Stimulated activated CD8-positive, alpha-beta memory T cell treated with anti-CD3 and anti-CD28 coated beads, Interleukin-4, amount 100 ng/mL, for 24 hours (primary cell): ENCODE measurements around the gene JAGN1.
"Not testable (repeated sequence)": the region's sequence is repeated elsewhere in the genome, so short reads cannot be mapped to it uniquely, and the experiment has no call there.

ENCODE experiments used
- DNase-seq: peaks from one replicate; pipeline ENCODE4 v3.0.0-alpha.2; 2020; ENCODE audit warnings: low read depth

Gene JAGN1

DNA sequence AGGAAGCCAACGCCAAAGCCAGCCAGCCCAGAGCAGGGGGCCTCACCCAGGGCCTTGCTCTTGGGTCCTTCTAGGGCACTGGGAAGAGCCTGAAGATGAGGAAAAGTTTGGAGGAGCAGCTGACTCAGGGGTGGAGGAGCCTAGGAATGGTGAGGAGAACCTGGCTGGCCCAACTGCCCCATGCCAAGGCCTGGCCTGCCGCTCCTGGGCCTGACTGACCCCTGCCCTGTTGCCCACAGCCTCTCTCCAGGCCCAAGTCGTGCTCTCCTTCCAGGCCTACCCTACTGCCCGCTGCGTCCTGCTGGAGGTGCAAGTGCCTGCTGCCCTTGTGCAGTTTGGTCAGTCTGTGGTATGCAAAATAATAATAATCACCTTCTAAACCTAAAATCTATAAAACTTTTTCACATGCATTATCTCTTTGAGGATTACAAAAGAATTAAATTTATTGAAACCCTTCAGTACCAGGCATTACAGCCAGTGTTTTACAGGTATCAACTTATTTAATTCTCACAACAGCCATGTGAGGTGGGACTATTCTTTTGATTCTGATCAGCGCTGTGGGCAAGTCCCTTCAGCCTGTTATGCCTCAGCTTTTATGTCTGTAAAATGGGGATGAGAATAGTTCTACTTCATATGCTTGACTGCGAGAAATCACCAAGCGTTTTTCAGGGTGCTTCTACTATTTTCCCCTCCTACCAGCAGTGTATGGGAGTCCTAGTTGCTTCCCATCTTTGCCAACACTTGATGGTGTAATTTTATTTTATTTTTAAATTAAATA, 28.0 kb downstream of the JAGN1 start:
- DNase-seq = no peak

DNA sequence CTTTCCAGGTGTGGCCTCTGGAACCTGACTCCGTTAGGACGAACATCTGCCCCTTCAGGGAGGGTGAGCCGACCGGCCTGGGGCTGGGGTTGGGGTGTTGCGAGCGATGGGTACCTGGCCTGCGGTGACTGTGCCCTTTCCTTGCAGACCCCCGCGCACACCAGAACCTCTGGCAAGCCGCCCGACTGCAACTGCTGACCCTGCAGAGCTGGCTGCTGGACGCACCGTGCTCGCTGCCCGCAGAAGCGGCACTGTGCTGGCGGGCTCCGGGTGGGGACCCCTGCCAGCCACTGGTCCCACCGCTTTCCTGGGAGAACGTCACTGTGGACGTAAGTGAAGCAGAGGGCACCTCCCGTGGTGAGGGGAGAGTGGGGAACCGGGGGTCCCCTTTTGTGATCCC, 37.7 kb downstream of the JAGN1 start:
- DNase-seq = no peak

DNA sequence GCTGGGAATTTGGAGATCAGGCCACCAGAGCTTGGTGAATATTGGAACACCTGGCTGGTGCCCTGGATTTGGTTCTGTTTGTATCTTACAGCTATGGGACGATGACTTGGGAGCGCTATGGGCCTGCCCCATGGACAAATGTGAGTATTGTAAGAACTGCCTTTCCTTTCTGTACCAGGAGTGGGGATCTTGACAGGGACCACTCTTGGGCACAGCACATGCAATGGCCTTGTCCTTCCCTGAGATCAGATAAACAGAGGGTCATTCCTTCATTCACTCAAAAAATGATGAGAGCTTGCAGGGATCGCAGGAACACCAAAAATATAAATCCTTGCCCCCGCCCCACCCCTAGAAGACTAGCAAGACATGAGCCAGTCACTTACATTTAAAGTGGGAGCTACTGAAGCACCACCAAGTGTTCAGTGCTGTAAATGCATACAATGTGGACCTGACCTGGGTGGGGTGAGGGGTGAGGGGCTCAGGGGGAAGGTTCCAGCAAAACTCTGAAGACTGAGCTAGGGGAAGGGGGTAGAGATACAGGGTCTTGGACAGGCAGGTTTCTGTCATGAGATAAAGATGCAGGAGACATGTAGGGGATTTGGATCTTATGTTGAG, 40.5 kb downstream of the JAGN1 start:
- DNase-seq = no peak

GRCh38 chr3:9932535-9932842, 42.1 kb downstream of the JAGN1 start:
- DNase-seq = no peak

DNA sequence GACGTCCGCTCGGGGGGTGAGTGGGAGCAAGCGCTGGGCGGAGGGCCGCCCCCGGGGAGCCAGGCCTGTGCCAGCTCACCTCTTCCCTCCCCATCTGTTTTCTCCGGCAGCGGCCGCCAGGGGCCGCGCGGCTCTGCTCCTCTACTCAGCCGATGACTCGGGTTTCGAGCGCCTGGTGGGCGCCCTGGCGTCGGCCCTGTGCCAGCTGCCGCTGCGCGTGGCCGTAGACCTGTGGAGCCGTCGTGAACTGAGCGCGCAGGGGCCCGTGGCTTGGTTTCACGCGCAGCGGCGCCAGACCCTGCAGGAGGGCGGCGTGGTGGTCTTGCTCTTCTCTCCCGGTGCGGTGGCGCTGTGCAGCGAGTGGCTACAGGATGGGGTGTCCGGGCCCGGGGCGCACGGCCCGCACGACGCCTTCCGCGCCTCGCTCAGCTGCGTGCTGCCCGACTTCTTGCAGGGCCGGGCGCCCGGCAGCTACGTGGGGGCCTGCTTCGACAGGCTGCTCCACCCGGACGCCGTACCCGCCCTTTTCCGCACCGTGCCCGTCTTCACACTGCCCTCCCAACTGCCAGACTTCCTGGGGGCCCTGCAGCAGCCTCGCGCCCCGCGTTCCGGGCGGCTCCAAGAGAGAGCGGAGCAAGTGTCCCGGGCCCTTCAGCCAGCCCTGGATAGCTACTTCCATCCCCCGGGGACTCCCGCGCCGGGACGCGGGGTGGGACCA, 42.6 kb downstream of the JAGN1 start:
- peak; percentile 85 for DNase-seq

GRCh38 chr3:9933561-9934234, 43.3 kb downstream of the JAGN1 start, which contains the start of gene CRELD1:
Gene CRELD1 (plus strand): TSS chr3:9933834. CDS start chr3:9934439, 605 bp downstream.
- DNase-seq = peak; percentile 94

DNA sequence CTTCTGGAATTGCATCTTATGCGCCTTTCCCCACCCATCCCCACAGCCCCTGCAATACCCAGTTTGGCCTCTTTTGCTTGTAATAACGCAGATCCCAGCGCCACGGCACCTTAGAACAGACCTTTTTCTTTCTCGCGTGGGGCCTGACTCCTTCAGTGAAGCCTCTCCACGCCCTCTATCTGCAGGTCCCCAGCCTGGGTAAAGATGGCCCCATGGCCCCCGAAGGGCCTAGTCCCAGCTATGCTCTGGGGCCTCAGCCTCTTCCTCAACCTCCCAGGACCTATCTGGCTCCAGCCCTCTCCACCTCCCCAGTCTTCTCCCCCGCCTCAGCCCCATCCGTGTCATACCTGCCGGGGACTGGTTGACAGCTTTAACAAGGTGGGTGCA, 43.8 kb downstream of the JAGN1 start:
- no peak for DNase-seq

DNA sequence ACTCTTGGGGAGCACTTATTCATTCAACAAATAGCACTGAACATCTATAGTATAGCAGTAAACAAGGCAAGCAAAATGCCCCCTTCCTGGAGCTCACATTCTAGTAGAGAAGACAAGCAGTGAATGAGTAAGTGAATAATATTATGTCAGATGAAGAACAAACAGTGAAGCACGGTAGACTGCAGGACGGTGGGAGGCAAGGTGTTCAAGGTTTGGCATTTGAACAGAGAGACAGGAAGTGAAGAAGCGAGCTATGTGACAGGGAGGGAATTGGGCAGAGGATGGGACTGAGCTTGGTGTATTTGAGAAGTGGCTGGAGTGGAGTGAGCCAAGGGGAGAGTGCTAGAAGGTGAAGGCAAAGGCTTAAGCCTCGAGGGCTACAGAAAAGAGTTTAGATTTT, 44.6 kb downstream of the JAGN1 start:
- DNase-seq = no peak

DNA sequence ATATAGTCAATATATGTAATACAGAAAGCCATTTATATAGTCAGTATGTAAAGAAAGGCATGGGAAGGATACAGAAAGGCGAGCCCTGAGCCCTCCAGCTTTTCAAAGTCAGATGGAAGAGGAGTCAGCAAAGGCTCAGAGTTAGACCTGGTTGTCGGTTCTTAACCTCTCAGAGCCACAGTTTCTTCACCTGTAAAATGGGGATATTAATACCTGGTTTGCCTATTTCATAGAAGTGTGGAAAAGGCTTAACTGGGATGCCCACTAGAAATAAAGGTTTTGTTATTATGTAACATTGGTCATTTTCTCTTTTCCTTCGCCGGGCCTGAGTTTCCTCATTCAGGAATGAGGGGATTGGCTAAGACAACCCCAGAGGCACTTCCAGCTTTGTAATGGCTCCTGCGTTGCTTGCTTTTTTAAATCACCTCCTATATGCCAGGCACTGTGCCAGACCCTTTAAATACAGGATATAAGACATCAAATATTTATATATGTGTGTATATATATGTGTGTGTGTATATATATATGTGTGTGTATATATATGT, 45.6 kb downstream of the JAGN1 start:
- no peak for DNase-seq

DNA sequence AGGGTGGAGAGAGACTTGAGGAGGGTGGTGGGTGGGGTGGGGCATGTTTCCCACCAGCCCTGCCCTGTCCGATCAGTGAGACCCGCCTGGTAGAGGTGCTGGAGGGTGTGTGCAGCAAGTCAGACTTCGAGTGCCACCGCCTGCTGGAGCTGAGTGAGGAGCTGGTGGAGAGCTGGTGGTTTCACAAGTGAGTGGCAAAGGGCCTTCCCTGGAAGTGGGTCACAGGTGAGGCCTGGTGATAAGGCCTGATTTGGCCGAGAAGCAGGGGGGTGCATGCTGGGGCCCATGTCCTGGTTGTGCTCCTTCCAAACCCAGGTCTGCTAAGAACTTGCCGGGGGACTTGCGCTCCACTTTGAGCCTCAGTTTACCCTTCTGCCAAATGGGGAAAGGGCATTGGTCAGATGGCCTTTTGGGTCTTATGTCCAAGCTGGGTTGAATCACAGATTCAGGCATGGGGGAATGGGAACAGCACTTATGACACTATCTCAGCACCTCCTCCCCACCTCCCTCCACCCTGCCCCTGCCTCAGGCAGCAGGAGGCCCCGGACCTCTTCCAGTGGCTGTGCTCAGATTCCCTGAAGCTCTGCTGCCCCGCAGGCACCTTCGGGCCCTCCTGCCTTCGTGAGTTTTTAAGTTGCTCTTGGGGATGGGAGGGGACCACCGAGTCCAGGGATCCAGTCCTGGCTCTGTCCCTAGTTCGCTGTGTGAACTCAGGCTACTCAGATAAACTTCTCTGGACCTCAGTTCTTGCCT, 47.3 kb downstream of the JAGN1 start:
- DNase-seq = no peak

- DNase-seq = no peak
These were observed 48.6 kb downstream of the JAGN1 start for GRCh38 chr3:9938966-9939365.

GRCh38 chr3:9939906-9940305, 49.5 kb downstream of the JAGN1 start:
- not testable (repeated sequence) for DNase-seq

DNA sequence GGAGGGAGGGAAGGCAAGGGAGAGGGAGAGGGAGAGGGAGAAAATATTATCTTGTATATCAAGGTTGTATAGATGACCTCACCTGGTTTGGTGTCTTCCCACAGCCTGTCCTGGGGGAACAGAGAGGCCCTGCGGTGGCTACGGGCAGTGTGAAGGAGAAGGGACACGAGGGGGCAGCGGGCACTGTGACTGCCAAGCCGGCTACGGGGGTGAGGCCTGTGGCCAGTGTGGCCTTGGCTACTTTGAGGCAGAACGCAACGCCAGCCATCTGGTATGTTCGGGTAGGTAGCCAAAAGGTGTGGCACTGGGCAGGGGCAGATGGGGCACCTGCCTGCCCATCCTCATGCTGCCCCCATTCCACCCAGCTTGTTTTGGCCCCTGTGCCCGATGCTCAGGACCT, 50.3 kb downstream of the JAGN1 start:
- DNase-seq = no peak

DNA sequence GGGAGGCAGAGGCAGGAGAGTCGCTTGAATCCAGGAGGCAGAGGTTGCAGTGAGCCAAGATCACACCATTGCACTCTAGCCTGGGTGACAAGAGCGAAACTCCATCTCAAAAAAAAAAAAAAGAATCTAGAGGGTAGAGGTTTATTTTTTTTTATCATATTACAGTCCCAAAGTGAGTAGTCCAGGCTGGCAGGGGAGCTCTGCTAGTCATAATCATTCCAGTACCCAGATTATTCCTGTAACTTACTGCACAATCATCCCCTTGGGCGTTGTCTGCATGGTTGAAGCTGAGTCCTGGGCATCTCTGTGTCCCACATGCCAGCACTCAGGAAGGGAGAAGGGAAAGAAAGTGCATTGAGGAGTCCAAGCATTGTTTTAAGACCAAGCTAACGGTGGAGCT, 51.8 kb downstream of the JAGN1 start:
- DNase-seq = no peak

GRCh38 chr3:9942934-9943690, 52.7 kb downstream of the JAGN1 start:
- no peak for DNase-seq
